Fibroblast of mammary gland (primary cell): ENCODE results near the gene FOXF1.
A peak's percentile ranks its signal among the peaks of the same experiment; 100 is the strongest.

Experiments
- DNase-seq: peaks from one replicate; pipeline ENCODE4 v3.0.0-alpha.2; 2010; ENCODE audit warnings: low read depth
- H3K4me3 ChIP-seq: 2 replicates; pipeline ENCODE4 v1.5.1; 2011; ENCODE audit warnings: low read depth, mild to moderate bottlenecking, low read length, moderate library complexity; ENCODE audit not compliant: control insufficient read depth
- TF ChIP-seq, protein P1 (sequence below): conservative IDR thresholded peaks from 2 replicates; pipeline ENCODE4 v1.5.1; 2011; ENCODE audit warnings: low read depth, low read length, inconsistent platforms; ENCODE audit not compliant: control insufficient read depth, insufficient read depth

FOXF1 gene

DNA sequence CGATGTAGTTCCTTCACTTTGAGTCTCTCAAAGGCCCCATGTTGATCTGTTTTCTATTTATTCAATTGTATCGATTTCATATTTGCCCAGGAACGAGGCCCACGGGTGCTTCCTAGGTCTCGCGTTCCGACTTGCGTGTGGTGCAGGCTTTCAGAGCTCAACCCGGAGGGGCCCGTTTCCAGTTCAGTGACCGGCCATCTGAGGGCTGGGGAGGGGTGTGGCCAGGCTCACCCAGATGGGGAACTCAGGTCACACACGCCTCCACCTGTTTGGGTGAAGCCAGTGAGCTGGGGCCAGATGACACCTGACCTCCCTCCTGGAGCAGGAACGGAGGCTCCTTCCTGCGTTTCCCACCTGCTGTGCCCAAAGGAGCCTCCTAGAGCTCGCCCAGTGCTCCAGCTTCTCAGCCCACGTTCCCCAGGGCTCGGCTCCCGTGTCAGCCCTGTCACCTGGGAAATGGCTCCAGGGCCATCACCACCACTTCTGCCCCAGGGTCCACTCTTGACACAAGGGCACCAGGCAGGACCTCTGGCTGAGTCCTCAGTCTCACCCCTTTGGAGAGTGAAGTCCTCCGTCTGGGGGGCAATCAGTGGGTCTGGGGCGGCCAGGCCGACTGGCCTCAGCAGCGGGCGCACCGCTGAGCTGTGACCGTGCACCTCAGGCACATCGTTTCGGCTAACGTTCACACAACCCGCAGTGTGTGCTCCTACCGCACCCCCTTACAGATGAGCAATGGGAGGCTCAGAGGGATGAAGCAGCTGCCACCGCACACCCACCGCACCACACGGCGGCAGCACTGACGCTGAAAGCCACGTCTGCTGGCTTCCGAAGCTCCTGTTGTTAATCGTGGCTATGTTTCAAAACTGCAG, 18.0 kb downstream of the FOXF1 start:
- no peak for DNase-seq
- TF ChIP-seq, protein P1, sequence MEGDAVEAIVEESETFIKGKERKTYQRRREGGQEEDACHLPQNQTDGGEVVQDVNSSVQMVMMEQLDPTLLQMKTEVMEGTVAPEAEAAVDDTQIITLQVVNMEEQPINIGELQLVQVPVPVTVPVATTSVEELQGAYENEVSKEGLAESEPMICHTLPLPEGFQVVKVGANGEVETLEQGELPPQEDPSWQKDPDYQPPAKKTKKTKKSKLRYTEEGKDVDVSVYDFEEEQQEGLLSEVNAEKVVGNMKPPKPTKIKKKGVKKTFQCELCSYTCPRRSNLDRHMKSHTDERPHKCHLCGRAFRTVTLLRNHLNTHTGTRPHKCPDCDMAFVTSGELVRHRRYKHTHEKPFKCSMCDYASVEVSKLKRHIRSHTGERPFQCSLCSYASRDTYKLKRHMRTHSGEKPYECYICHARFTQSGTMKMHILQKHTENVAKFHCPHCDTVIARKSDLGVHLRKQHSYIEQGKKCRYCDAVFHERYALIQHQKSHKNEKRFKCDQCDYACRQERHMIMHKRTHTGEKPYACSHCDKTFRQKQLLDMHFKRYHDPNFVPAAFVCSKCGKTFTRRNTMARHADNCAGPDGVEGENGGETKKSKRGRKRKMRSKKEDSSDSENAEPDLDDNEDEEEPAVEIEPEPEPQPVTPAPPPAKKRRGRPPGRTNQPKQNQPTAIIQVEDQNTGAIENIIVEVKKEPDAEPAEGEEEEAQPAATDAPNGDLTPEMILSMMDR, result no peak
- no peak overlapping the region for H3K4me3 ChIP-seq

DNA sequence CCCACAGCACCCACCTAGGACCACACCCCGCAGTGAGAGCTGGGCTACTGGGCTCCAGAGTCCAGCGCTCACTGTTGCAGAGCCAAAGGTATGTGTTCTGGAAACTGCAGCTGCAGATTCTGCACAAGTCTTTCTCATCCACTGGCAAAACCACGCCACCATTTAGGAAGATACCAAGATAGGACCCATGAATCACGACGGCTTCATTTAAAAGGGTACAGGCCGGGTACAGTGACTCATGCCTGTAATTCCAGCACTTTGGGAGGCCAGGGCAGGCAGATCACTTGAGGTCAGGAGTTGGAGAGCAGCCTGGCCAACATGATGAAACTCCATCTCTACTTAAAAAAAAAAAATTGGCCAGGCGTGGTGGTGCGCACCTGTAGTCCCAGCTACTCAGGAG, 18.8 kb downstream of the FOXF1 start:
- DNase-seq, result peak; percentile 42
- TF ChIP-seq, protein P1, result no peak
- no peak overlapping the region for H3K4me3 ChIP-seq

DNA sequence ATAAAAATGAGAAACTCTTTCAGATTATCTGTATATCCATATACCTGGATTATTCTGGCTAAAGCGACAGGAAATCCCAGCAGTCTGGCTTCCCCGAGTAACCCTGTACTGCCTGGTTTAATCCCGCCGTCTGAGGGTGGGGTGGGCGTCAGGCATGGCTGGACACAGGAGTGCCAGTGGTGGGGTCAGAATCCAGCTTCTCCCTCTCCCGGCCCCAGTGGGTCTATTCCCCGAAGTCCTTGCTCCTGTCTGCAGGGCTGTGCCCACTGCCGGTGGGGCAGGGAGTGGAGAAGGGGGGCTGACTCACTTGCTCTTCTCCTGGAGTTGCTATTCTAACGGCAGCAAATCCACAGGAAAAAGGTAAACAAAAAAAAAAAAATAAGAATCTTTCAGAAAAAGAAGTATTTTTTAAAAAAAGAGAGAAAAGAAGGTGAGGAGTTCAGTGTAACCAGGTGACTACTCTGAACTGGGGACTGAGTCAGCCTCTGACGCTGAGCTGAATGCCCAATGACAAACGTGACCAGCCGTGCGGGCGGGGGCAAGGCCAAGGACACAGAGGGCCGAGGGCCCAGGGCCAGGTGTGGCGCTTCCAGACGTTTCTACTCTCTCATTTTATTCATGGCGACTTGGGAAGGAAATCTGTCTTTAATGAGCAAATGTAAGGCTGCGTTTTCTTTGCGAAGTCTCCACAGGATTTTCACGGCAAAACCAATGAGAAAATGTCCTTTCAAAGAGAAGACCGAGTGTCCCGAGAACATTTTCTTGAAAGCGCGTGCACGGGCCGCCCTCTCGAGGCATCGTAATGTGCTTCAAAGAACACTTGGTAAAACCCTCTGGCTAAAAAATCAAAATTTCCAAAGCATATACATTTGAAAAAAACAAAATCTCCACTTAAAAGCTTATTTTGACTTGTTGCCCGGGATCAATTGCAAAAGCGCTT, 20.2 kb downstream of the FOXF1 start:
- no peak for DNase-seq
- TF ChIP-seq, protein P1, result no peak
- H3K4me3 ChIP-seq, result no peak overlapping the region

DNA sequence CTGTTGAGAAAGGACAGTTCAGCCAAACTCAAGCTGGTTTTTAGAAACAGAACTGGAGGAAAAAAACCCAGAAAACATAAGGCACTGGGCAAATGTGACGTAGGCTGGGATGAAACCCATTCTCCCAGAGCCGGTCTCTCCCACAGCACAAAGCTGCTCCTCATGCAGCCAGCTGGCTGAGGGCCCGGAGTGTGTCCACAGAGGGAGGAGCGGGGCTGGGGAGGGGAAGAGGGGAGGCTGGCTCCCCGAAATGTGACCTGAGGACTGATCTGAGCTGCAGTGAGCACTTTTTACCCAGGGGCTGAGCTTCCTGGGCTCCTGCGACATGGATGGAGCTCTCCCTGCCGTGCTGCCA, 20.8 kb downstream of the FOXF1 start:
- TF ChIP-seq, protein P1, result no peak
- DNase-seq, result peak; percentile 48
- no peak overlapping the region for H3K4me3 ChIP-seq

DNA sequence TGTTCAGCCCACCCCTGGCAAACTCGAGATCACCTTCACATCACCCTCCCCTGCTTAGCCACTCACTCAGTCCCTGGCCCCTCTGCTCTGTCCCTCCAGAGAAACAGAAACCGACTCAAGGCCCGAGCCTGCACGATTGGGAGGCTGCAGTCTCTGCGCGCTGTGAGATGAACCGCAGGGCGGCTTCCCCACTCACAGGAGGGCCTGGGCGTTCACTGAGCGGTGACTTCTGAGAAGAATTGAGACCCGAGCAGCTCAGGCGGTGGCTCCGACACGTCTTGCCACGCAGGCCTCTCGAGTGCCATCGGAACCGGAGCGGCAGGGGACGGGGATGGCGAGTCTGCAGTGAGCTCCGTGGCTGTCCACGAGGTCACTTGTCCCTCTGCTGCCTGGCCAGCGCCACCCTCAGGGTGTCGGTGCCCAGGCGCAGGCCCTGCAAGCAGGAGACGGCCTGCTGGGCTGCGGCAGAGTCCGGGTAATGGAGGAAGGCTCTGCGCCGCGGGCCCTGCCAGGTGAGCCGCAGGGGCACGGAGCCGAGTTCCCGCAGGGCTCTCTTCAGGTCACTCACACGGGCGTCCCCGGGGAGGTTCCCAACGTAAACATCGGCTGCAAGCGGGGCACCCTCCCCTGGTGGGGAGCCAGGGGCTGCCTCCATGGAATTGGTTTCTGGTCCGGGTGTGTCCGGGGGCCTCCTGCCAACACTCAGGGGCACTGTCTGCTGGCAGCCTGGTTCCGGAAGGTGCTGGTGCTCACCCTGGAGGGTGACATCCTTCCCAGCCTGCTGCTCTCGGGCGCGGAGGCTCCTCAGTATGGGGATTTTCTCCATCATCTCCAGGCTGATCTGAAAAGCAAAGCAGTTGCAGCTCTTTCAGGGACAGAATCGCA, 21.6 kb downstream of the FOXF1 start:
- TF ChIP-seq, protein P1, result no peak
- DNase-seq, result no peak
- no peak overlapping the region for H3K4me3 ChIP-seq

DNA sequence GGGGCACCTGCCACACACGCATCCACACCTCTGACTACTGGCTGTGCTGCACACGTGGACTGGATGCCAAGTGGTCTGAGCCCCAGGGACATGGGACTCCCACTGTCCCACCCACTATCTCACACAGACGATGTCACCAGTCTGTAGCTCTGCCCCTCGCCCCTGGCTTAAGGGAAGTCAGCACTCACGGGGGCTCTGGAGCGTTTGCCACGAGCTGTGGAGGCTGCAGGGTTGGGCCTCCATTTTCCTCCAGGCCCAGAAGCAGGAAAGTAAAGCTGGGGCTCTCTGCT, 22.1 kb downstream of the FOXF1 start:
- H3K4me3 ChIP-seq, result no peak overlapping the region
- TF ChIP-seq, protein P1, result no peak
- no peak for DNase-seq
